ENCODE data around the gene CORIN. TPM values are rescaled to one million over a fixed set of nuclear protein-coding genes. Genes with fewer than 3 reads are reported as not detected.
"Not testable (repeated sequence)": the region's sequence is repeated elsewhere in the genome, so short reads cannot be mapped to it uniquely, and the experiment has no call there.

The CORIN gene
- total and polyA plus RNA-seq, 2 experiments from 2014 or later: not detected

GRCh38 chr4:47762376-47763266 is 75.2 kb downstream of the CORIN start:
- H3K27ac ChIP-seq (ENCODE audit: low read depth): no peak overlapping the region
- H3K9me3 Mint-ChIP-seq: no peaks in the 10 kb centered on the region
- peaks cover 4% of the 10 kb centered on the region; the same call in 1 of the 2 replicates for H3K4me1 ChIP-seq (ENCODE audit: insufficient read depth)
- H3K27me3 Mint-ChIP-seq (ENCODE audit: insufficient read depth, low read depth, poor library complexity): peaks cover 1% of the 10 kb centered on the region
- H3K4me3 ChIP-seq: no peak overlapping the region
- H4K20me1 ChIP-seq (replicated peaks; ENCODE audit: insufficient read depth): no peaks in the 10 kb centered on the region
- no peak for ATAC-seq
- H3F3A ChIP-seq (replicated peaks; ENCODE audit: low read depth): no peaks in the 10 kb centered on the region
- H3K79me2 ChIP-seq (replicated peaks; ENCODE audit: insufficient read depth): no peaks in the 10 kb centered on the region
- H3K27me3 ChIP-seq (ENCODE audit: insufficient read depth): no peaks in the 10 kb centered on the region
- H2AFZ ChIP-seq: no peak overlapping the region
- TF ChIP-seq CTCF (conservative IDR thresholded peaks at IDR 0.05; ENCODE audit: low read depth in 2 of 2): peak; percentile 11 to 25; a peak in 2 of 4 replicates
- no peak for TF ChIP-seq EZH2 (IDR thresholded peaks at IDR 0.05; ENCODE audit: low read depth, unreplicated experiment)
- H3K9me2 ChIP-seq (ENCODE audit: insufficient read depth): peaks cover 5% of the 10 kb centered on the region; the same call in 1 of the 2 replicates
- peaks cover 9% of the 10 kb centered on the region for H3K4me1 Mint-ChIP-seq
- DNase-seq (ENCODE audit: low spot score): no peak
- no peaks in the 10 kb centered on the region for H3K36me3 Mint-ChIP-seq (ENCODE audit: low read depth)
- H3K4me2 ChIP-seq: no peak overlapping the region
- H3K4me3 Mint-ChIP-seq: no peak overlapping the region
- no peaks in the 10 kb centered on the region for H3K36me3 ChIP-seq (ENCODE audit: insufficient read depth)
- no peak overlapping the region for H3K27ac Mint-ChIP-seq

GRCh38 chr4:47753316-47753715 is 84.6 kb downstream of the CORIN start:
- H2AFZ ChIP-seq; H3K4me1 Mint-ChIP-seq; DNase-seq (ENCODE audit: low spot score); H3K9me2 ChIP-seq (ENCODE audit: insufficient read depth); H3K36me3 ChIP-seq (ENCODE audit: insufficient read depth); H3K27ac ChIP-seq (ENCODE audit: low read depth); H3K4me3 Mint-ChIP-seq; H3K27me3 ChIP-seq (ENCODE audit: insufficient read depth); H3F3A ChIP-seq (replicated peaks; ENCODE audit: low read depth); H3K4me1 ChIP-seq (ENCODE audit: insufficient read depth); H3K36me3 Mint-ChIP-seq (ENCODE audit: low read depth); H3K4me2 ChIP-seq; ATAC-seq; H3K27ac Mint-ChIP-seq; H3K27me3 Mint-ChIP-seq (ENCODE audit: insufficient read depth, low read depth, poor library complexity); H3K4me3 ChIP-seq; H4K20me1 ChIP-seq (replicated peaks; ENCODE audit: insufficient read depth); H3K79me2 ChIP-seq (replicated peaks; ENCODE audit: insufficient read depth): not testable (repeated sequence)
- H3K9me3 Mint-ChIP-seq: peaks cover 19% of the 10 kb centered on the region

GRCh38 chr4:47752214-47752613 is 85.7 kb downstream of the CORIN start:
- no peaks in the 10 kb centered on the region for H3K36me3 ChIP-seq (ENCODE audit: insufficient read depth)
- peaks cover 12% of the 10 kb centered on the region for H3K4me1 ChIP-seq (ENCODE audit: insufficient read depth)
- H3K36me3 Mint-ChIP-seq (ENCODE audit: low read depth): peaks cover 10% of the 10 kb centered on the region
- H3K79me2 ChIP-seq (replicated peaks; ENCODE audit: insufficient read depth): no peaks in the 10 kb centered on the region
- H3K4me3 ChIP-seq: no peak overlapping the region
- DNase-seq (ENCODE audit: low spot score): no peak
- H3K9me3 Mint-ChIP-seq: peaks cover 19% of the 10 kb centered on the region
- no peak overlapping the region for H2AFZ ChIP-seq
- H3K4me1 Mint-ChIP-seq: peaks cover 13% of the 10 kb centered on the region; the same call in 1 of the 3 replicates
- H3K27me3 ChIP-seq (ENCODE audit: insufficient read depth): no peaks in the 10 kb centered on the region
- H3K9me2 ChIP-seq (ENCODE audit: insufficient read depth): peaks cover 3% of the 10 kb centered on the region
- no peak overlapping the region for H3K27ac Mint-ChIP-seq
- no peaks in the 10 kb centered on the region for H4K20me1 ChIP-seq (replicated peaks; ENCODE audit: insufficient read depth)
- H3K4me2 ChIP-seq: no peak overlapping the region
- no peaks in the 10 kb centered on the region for H3F3A ChIP-seq (replicated peaks; ENCODE audit: low read depth)
- H3K27ac ChIP-seq (ENCODE audit: low read depth): no peak overlapping the region
- H3K27me3 Mint-ChIP-seq (ENCODE audit: insufficient read depth, low read depth, poor library complexity): no peaks in the 10 kb centered on the region
- no peak overlapping the region for H3K4me3 Mint-ChIP-seq
- no peak for ATAC-seq
- TF ChIP-seq EZH2phosphoT487 (IDR thresholded peaks at IDR 0.05; ENCODE audit: unreplicated experiment): no peak
- no peak for TF ChIP-seq REST (IDR thresholded peaks at IDR 0.05; ENCODE audit: unreplicated experiment)
- TF ChIP-seq JUNB (IDR thresholded peaks at IDR 0.05; ENCODE audit: unreplicated experiment): no peak

All from GM23338 (cell line).